GM23248 (cell line): ENCODE results near the gene BIRC6. TPM values are rescaled to one million over a fixed set of nuclear protein-coding genes. Genes with fewer than 3 reads are reported as not detected.
"Not testable (repeated sequence)": the region's sequence is repeated elsewhere in the genome, so short reads cannot be mapped to it uniquely, and the experiment has no call there.

Source experiments
- DNase-seq: peaks from one replicate; pipeline ENCODE4 v3.0.0-alpha.2; 2015
- H2AFZ ChIP-seq: fragments of 200-600 bp; sonication (generic); 2 replicates; pipeline ENCODE4 v1.6.1; 2016; ENCODE audit warnings: antibody characterized with exemption
- H3F3A ChIP-seq: fragments of 200-600 bp; sonication (generic); 2 replicates; pipeline ENCODE4 v1.6.1; 2016; ENCODE audit warnings: mild to moderate bottlenecking, antibody characterized with exemption, mixed run types; ENCODE audit not compliant: insufficient read depth
- H3K27ac ChIP-seq: fragments of 200-600 bp; sonication (generic); 2 replicates; pipeline ENCODE4 v1.5.1; 2016; ENCODE audit warnings: mild to moderate bottlenecking
- H3K27me3 ChIP-seq: fragments of 200-600 bp; sonication (generic); replicated peaks from 2 replicates; pipeline ENCODE4 v1.6.1; 2016; ENCODE audit warnings: mild to moderate bottlenecking; ENCODE audit not compliant: insufficient read depth
- H3K36me3 ChIP-seq: fragments of 200-600 bp; sonication (generic); 2 replicates; pipeline ENCODE4 v1.6.1; 2016; ENCODE audit warnings: low read depth, mild to moderate bottlenecking
- H3K4me1 ChIP-seq: fragments of 200-600 bp; sonication (generic); 2 replicates; pipeline ENCODE4 v1.6.1; 2016; ENCODE audit warnings: mild to moderate bottlenecking; ENCODE audit not compliant: insufficient read depth
- H3K4me2 ChIP-seq: fragments of 200-600 bp; sonication (generic); one replicate; pipeline ENCODE4 v1.6.1; 2016; ENCODE audit warnings: mild to moderate bottlenecking; ENCODE audit not compliant: unreplicated experiment
- H3K4me3 ChIP-seq: fragments of 200-600 bp; sonication (generic); 2 replicates; pipeline ENCODE4 v1.5.1; 2016; ENCODE audit warnings: mild to moderate bottlenecking
- H3K79me2 ChIP-seq: fragments of 200-600 bp; sonication (generic); 2 replicates; pipeline ENCODE4 v1.6.1; 2016; ENCODE audit warnings: mild to moderate bottlenecking; ENCODE audit not compliant: insufficient read depth
- H3K9ac ChIP-seq: fragments of 200-600 bp; sonication (generic); 2 replicates; pipeline ENCODE4 v1.6.1; 2016; ENCODE audit warnings: mild to moderate bottlenecking
- H3K9me2 ChIP-seq: fragments of 200-600 bp; sonication (generic); 2 replicates; pipeline ENCODE4 v1.6.1; 2016; ENCODE audit warnings: mixed run types, mild to moderate bottlenecking, moderate library complexity; ENCODE audit not compliant: insufficient read depth
- H3K9me3 ChIP-seq: fragments of 200-600 bp; sonication (generic); one replicate; pipeline ENCODE4 v1.6.1; 2017; ENCODE audit warnings: low read depth
- H4K20me1 ChIP-seq: fragments of 200-600 bp; sonication (generic); 2 replicates; pipeline ENCODE4 v1.6.0; 2016; ENCODE audit not compliant: insufficient read depth
- EZH2 ChIP-seq: fragments of 200-600 bp; sonication (generic); IDR thresholded peaks from 2 replicates; pipeline ENCODE4 v1.6.1; 2018; ENCODE audit warnings: antibody characterized with exemption, mild to moderate bottlenecking; ENCODE audit not compliant: insufficient read depth, poor library complexity, severe bottlenecking
- EZH2phosphoT487 ChIP-seq: fragments of 200-600 bp; sonication (generic); IDR thresholded peaks from 2 replicates; pipeline ENCODE4 v1.6.1; 2018; ENCODE audit warnings: antibody characterized with exemption, moderate library complexity, mild to moderate bottlenecking, low read depth; ENCODE audit not compliant: insufficient read depth
- WGBS, 2 experiments: methylation state at CpG; one replicate each; pipeline ENCODE4 v1.1.6; 2015 to 2017; ENCODE audit warnings: low lambda C conversion rate in 2 of 2, low coverage in 1 of 2; ENCODE audit errors: missing lambda C conversion rate in 2 of 2; 5-methylcytosine and 5-hydroxymethylcytosine counted together
- in situ Hi-C: fragments of 300-500 bp; cut with MboI; formaldehyde crosslinking; loops from 2 replicates; pipeline ENCODE4 v1.15.0; 2020
- polyA plus RNA-seq: library from polyadenylated mRNA; unstranded; fragments of >200 nt; fragmentation: Nextera tagmentation; extraction: Ambion mirVana; gene quantifications from 2 replicates; pipeline ENCODE4 v1.2.1, GENCODE V29; 2016
- total RNA-seq: library from RNA; depleted of rRNA; stranded (reverse); fragments of >200 nt; shearing (Covaris generic); gene quantifications from 2 replicates; pipeline ENCODE4 v1.2.3, GENCODE V29; 2014

Gene BIRC6
- total and polyA plus RNA-seq, 2 experiments from 2014 or later = 16.0 to 122 TPM

DNA sequence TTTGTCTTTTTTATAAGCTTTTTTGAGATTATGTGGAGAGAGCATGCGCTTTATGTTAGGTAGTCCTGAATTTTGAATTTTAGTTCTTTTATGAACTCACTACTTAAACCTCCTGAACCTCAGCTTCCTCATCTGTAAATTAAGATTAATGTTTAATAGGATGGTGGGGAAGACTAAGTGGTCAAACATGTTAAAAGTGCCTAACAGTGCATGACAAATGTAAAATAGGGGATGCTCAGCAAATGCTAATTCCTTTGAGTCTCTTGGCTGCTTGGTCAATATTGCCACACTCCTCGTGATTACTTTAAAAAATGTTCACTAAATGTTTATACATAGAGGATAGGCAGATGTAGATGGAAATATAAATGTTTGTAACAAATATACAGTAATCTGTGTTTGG, 6.8 kb downstream of the BIRC6 start:
- H3K36me3 ChIP-seq = no peaks in the 10 kb centered on the region
- peaks cover 43% of the 10 kb centered on the region for H3K4me1 ChIP-seq
- H4K20me1 ChIP-seq = peaks cover 30% of the 10 kb centered on the region; the same call in 1 of the 2 replicates
- no peaks in the 10 kb centered on the region for H3K9me2 ChIP-seq
- H3K9me3 ChIP-seq = no peaks in the 10 kb centered on the region
- H3K79me2 ChIP-seq = peaks cover 100% of the 10 kb centered on the region
- in situ Hi-C loops = no loop called here
- WGBS, 2 experiments = 79 to 88% methylated on average over 2 of the region's 2 CpGs
- no peaks in the 10 kb centered on the region for H3K27me3 ChIP-seq
- TF ChIP-seq EZH2 (no peak), EZH2phosphoT487 (no peak)
- H3F3A ChIP-seq = peaks cover 23% of the 10 kb centered on the region
- H3K9ac ChIP-seq = no peak overlapping the region
- DNase-seq = no peak
- H3K27ac ChIP-seq = no peak overlapping the region
- H2AFZ ChIP-seq = no peak overlapping the region
- no peak overlapping the region for H3K4me3 ChIP-seq
- no peak overlapping the region for H3K4me2 ChIP-seq

DNA sequence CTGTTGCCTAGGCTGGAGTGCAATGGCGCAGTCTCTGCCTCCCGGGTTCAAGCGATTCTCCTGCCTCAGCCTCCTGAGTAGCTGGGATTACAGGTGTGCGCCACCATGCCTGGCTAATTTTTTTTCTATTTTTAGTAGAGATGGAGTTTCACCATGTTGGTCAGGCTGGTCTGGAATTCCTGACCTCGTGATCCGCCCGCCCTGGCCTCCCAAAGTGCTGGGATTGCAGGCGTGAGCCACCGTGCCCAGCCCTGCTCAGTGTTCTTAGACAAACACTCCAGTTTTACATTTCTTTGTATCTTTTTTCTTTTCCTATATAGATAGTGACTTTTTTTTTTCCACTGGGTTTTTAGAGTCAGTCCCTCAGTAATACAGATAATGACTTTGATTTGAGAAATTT, 7.5 kb downstream of the BIRC6 start:
- H3K9ac ChIP-seq, H3K4me3 ChIP-seq, H2AFZ ChIP-seq, H3K4me2 ChIP-seq, H3K9me3 ChIP-seq, DNase-seq, in situ Hi-C loops, H3K36me3 ChIP-seq, H3K27me3 ChIP-seq, H3K9me2 ChIP-seq: not testable (repeated sequence)
- peaks cover 100% of the 10 kb centered on the region for H3K79me2 ChIP-seq
- H3K4me1 ChIP-seq = peaks cover 36% of the 10 kb centered on the region
- H3F3A ChIP-seq = peaks cover 22% of the 10 kb centered on the region
- WGBS, 2 experiments = 91 to 92% methylated on average over 9 of the region's 9 CpGs
- peak overlapping the region; percentile 2; the same call in 1 of the 2 replicates for H3K27ac ChIP-seq
- H4K20me1 ChIP-seq = peaks cover 23% of the 10 kb centered on the region; the same call in 1 of the 2 replicates

DNA sequence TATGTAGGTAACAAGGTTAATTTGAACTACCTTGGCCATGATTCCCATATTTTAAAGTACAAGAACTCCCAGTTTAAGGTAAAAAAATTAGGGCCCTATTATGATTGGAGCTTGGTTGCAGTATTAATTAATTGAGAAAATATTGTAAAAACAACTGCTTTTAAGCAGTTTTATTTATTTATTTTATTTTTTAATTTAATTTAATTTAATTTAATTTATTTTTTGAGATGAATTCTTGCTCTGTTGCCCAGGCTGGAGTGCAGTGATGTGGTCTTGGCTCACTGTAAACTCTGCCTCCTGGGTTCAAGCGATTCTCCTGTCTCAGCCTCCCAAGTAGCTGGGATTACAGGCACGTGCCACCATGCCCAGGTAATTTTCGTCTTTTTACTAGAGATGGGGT, 8.9 kb downstream of the BIRC6 start:
- not testable (repeated sequence) for H3K9me2 ChIP-seq, H3K27ac ChIP-seq

DNA sequence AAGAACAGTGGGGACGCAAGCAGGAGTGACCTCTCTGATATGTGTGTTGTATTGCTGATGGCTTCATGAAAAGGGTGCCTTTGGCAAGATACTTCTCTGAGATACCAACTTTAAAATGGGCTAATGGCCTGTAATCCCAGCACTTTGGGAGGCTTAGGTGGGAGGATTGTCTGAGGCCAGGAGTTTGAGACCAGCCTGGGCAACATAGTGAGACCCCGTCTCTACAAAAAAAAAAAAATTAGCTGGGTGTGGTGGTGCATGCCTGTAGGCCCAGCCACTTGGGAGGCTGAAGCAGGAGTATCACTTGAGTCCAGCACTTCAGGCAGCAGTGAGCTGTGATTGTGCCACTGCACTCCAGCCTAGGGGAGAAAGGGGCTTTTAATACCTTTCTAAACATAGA, 9.8 kb downstream of the BIRC6 start:
- Histone ChIP-seq H3K79me2 (peaks cover 100% of the 10 kb centered on the region), H3F3A (peaks cover 21% of the 10 kb centered on the region), H3K9me3 (no peaks in the 10 kb centered on the region), H2AFZ (no peak overlapping the region), H3K27ac (no peak overlapping the region), H3K9ac (no peak overlapping the region), H4K20me1 (peaks cover 31% of the 10 kb centered on the region; the same call in 1 of the 2 replicates), H3K4me1 (peaks cover 17% of the 10 kb centered on the region), H3K4me3 (no peak overlapping the region), H3K36me3 (no peaks in the 10 kb centered on the region), H3K27me3 (no peaks in the 10 kb centered on the region), H3K9me2 (no peaks in the 10 kb centered on the region), H3K4me2 (no peak overlapping the region)
- TF ChIP-seq EZH2 (no peak), EZH2phosphoT487 (no peak)
- WGBS, 2 experiments = 95 to 100% methylated on average over 2 of the region's 2 CpGs
- DNase-seq = no peak
- in situ Hi-C loops = no loop called here

More for the DNA sequence above, 8.9 kb downstream of the BIRC6 start:
- H3K27me3 ChIP-seq, in situ Hi-C loops, DNase-seq, H3K9me3 ChIP-seq, H2AFZ ChIP-seq, H3K36me3 ChIP-seq, H3K4me2 ChIP-seq, H3K9ac ChIP-seq, H3K4me3 ChIP-seq: not testable (repeated sequence)
- Histone ChIP-seq H3K79me2 (peaks cover 100% of the 10 kb centered on the region), H3F3A (peaks cover 21% of the 10 kb centered on the region), H3K4me1 (peaks cover 22% of the 10 kb centered on the region), H4K20me1 (peaks cover 32% of the 10 kb centered on the region; the same call in 1 of the 2 replicates)
- 98 to 100% methylated on average over 3 of the region's 3 CpGs for WGBS, 2 experiments

DNA sequence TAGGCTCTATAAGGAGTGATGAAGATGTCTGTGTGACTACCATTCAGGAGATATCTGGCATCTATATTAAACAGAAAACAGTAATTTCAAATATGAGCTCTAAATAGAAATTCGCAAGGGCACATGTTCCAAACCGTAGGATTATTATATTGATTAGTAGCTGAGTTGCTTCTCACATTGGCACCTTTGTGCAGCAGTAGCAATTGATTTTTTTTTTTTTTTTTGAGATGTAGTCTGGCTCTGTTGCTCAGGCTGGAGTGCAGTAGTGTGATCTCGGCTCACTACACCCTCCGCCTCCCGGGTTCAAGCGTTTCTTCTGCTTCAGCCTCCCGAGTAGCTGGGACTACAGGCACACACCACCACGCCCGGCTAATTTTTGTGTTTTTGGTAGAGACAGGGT, 12.4 kb downstream of the BIRC6 start:
- DNase-seq = no peak
- WGBS, 2 experiments = 93 to 96% methylated on average over 9 of the region's 9 CpGs
- H3K27ac ChIP-seq = no peak overlapping the region
- no peak overlapping the region for H3K4me3 ChIP-seq
- no peaks in the 10 kb centered on the region for H3K36me3 ChIP-seq
- H2AFZ ChIP-seq = no peak overlapping the region
- H3F3A ChIP-seq = peaks cover 21% of the 10 kb centered on the region
- no peaks in the 10 kb centered on the region for H3K27me3 ChIP-seq
- peaks cover 17% of the 10 kb centered on the region for H3K4me1 ChIP-seq
- H3K79me2 ChIP-seq = peaks cover 100% of the 10 kb centered on the region
- no peaks in the 10 kb centered on the region for H3K9me2 ChIP-seq
- H3K9ac ChIP-seq = no peak overlapping the region
- no peaks in the 10 kb centered on the region for H3K9me3 ChIP-seq
- TF ChIP-seq EZH2 = no peak
- no peak for TF ChIP-seq EZH2phosphoT487
- peaks cover 38% of the 10 kb centered on the region; the same call in 1 of the 2 replicates for H4K20me1 ChIP-seq
- in situ Hi-C loops = no loop called here
- no peak overlapping the region for H3K4me2 ChIP-seq

DNA sequence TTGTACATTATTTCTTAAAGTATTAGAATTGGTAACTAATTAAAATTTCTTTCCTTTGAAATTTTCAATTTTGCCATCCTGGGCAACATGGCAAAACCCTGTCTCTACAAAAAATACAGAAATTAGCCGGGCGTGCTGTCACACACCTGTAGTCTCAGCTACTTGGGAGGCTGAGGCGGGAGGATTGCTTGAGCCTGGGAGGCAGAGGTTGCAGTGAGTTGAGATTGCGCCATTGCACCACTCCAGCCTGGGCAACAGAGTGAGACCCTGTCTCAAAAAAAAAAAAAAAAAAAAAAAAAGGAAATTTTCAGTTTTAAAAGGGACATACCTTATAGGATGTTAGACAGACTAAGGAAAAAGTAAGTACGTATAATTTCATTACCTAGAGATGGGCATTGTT, 14.1 kb downstream of the BIRC6 start:
- Histone ChIP-seq H3F3A (peaks cover 13% of the 10 kb centered on the region), H3K4me1 (peaks cover 11% of the 10 kb centered on the region), H4K20me1 (peaks cover 45% of the 10 kb centered on the region; the same call in 1 of the 2 replicates), H3K79me2 (peaks cover 100% of the 10 kb centered on the region)
- H2AFZ ChIP-seq, H3K9me3 ChIP-seq, H3K36me3 ChIP-seq, DNase-seq, H3K27ac ChIP-seq, in situ Hi-C loops, H3K9me2 ChIP-seq, H3K4me3 ChIP-seq, H3K4me2 ChIP-seq, H3K9ac ChIP-seq, H3K27me3 ChIP-seq: not testable (repeated sequence)
- 95 to 98% methylated on average over 5 of the region's 5 CpGs for WGBS, 2 experiments
